GM21447 (cell line): ENCODE results near the gene PICALM.
A peak's percentile ranks its signal among the peaks of the same experiment; 100 is the strongest.
"Not testable (repeated sequence)": the region's sequence is repeated elsewhere in the genome, so short reads cannot be mapped to it uniquely, and the experiment has no call there.

ENCODE experiments used
- ATAC-seq: cut with Tn5 transposase; IDR thresholded peaks from one replicate; pipeline ENCODE4 v1.9.1; 2021; ENCODE audit not compliant: unreplicated experiment

PICALM gene

GRCh38 chr11:85945788-85946187 is 123.1 kb downstream of the PICALM start:
- no peak for ATAC-seq

DNA sequence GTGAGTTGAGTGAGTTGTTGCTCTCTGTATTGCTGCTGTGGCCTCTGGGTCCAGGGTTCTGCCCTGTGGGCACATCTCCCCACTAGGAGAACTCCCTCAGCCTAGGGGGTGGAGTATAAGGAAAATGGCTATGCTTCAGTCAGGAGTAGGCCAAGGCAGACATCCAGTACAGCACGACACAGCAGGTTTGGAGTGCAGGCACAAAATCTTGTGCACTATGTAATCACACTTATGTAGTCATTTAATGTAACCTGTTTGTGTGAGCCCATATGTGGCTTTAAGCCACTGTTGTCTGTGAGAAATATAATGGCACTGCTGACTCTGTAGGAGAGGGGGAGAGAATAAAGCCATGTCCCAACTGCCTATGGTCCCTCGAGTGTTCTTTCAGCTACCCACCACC is 123.6 kb downstream of the PICALM start:
- ATAC-seq, result no peak

DNA sequence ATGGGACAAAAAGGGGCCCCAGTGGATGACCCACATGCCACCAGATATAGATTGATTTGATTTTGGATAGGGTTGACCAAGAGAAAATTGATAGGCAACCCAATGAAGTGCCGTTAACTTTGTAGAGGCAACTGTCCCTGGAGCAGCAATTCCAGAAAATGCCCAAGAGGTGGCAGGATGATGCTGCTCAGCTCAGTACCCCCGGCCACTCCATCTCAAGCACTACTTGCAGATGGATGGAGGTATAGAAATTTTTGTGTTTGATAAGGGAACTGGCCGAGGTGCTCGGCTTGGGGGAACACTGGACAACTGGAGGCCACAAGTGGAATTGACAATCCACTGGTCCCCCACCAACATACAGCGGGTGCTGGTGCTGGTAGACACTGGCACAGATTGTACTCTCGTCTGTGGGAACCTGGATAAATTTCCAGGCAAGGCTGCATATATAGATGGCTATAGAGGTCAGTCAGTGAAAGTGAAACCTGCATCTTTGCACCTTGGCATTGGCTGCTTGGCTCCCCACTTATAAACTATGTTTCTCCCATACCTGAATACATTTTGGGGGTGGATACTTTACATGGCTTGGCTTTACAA is 127.4 kb downstream of the PICALM start:
- ATAC-seq, result no peak

GRCh38 chr11:85939099-85940015 is 129.5 kb downstream of the PICALM start:
- ATAC-seq, result no peak

GRCh38 chr11:85937835-85938234 is 131.0 kb downstream of the PICALM start:
- no peak for ATAC-seq

- ATAC-seq, result no peak
Observed at GRCh38 chr11:85935751-85936150, 133.1 kb downstream of the PICALM start.

- ATAC-seq, result no peak
Observed at GRCh38 chr11:85934596-85935169, 134.2 kb downstream of the PICALM start.

GRCh38 chr11:85930879-85931366 is 138.0 kb downstream of the PICALM start:
- ATAC-seq, result no peak

GRCh38 chr11:85926653-85927214 is 142.2 kb downstream of the PICALM start:
- ATAC-seq, result not testable (repeated sequence)

- no peak for ATAC-seq
Observed at GRCh38 chr11:85923455-85923854, 145.4 kb downstream of the PICALM start.

DNA sequence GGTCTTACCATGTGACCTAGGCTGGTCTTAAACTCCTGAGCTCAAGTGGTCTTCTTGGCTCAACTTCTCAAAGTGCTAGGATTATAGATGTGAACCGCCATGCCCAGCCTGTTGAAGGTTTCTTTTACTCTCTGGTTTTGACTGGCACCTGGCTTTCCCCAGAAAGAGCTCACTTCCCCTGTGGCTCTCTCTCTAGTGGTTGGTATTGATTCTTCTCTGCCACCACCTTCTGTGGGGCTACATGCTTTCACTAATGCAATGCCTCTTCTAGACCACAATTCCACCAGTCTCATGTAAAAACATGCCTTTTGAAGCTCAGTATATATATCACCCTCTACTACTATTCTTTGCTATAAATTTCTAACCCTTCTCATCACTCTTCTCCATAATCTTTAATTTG is 146.5 kb downstream of the PICALM start:
- ATAC-seq, result peak; percentile 87

DNA sequence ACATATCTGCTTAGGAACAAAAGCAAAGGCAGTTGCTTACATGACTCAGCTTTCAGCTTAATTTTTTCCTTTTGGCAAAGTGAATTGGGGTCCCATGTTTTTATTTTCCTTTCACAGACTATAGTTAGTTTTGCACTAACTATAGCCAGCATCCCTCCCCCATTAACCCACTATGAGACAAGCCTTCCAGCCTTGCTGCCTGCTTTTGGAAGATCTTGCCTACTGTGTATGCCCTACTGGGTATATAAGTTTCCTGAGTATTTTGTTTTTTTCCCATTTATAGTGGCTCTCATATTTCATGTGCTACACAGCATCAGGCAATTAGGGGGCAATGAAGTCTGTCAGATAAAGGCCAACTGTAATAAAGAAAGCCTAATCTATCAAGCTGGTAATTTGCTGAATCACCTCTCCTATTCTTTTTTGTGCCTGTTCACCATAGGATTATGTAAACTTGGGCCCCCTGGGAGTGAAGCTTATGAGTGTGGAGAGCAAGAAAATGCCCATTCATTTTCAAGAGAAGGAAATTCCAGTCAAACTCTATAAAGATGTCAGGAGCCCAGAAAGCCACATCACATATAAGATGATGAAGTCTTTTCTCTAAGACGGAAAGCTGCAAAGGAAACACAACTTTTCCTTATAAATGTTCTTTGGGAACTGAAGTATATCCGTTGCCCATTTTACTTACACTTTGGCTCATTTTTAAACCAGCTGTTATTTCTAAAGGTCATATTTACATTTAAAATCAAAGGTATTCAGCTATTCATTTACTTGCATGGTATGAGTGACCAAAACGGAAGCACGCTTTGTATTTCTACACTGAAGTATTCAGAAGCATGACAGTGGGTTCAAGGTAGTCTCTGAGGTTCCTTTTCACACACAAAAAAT is 149.7 kb downstream of the PICALM start:
- no peak for ATAC-seq

DNA sequence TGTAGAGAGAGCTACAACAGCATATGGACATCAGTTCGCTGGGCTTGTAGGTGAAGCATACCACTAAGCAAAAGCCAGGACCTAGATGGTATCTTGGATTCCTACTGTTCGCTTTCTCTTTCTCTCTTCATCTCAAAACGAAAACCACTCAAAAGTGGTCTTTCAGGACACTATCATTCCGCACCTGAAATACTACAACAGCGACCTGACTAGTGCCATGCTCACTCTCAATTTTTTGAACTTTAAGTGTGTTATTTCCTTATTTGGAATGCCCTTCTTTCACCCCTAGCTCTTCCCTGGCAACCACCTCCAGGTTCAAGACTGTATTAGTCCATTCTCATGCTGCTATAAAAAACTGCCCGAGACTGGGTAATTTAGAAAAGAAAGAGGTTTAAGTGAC is 154.5 kb downstream of the PICALM start:
- ATAC-seq, result no peak

DNA sequence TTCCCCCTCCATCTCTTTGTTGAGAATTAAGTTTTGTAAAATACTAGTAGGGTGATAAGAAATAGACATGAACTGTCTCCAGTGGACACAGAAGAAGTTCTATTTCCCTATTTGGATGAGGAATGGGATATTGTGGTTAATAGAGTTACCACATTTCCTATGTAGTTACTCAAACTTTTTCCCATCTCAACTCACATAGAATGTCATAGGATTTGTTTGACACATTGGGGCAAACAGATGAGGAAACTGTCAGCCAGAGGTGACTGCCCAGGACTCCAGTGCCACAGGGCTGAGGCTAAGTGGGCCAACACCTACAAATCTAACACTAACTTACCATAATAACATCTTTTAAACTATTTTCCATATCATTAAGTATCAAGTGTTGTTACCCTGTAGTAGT is 155.4 kb downstream of the PICALM start:
- no peak for ATAC-seq

DNA sequence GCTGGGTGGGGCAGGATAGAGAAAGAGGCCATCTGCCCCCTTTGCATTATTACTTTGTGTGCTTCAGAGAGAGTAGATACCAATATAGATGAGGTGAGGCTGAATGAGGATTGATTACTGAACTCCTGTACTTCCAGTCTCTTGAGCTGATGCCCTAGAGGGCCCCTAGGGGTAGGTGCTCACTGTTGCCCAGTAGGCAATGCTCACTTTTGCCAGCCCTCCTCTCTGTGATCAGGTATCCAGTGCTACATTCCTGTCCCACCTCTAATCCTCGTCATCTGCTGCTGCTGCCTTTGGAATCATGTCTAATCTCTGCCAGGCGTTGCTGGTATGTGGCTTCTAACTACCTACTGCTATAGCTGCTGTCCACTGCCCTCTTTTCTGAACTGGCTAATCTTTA is 156.5 kb downstream of the PICALM start:
- no peak for ATAC-seq
